Stimulated activated CD4-positive, alpha-beta T cell treated with anti-CD3 and anti-CD28 coated beads, Interleukin-4, amount 100 ng/mL, for 4 hours (primary cell): ENCODE results near the gene ANKS1B.

Experiments used
- DNase-seq, 2 experiments: peaks; one replicate each; pipeline ENCODE4 v3.0.0-alpha.2; 2020

ANKS1B gene

DNA sequence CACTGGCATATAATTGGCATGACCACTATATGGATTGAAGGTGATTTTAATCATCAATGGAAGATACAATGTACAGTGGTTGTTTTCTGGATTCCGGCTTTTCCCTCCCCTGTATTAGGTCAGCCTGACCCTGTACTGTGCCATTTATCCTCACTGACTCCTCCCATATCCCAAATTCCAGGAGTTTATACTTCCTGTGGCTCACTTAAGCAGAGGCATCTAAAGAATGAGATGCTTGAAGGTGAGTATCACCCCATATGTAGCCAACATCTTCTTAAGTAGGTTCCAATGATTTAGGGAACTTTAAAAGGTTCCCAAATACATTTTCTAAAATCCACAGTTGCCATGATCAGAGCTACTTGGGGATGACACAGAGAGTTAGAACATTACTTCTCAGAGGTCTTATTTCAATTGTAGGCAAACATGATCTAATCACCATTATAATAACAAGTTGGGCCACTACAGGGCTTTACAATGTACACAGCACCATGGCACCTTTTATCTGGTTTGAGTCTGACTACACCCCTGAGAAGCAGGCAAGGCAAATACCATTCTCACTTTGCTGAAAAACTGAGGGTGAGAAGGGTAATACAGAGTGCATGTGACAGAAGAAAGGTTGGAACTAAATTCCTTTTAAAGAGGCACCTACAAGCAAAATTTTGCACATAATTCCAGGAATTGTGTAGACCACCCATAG is 549.5 kb downstream of the ANKS1B start:
- no peak for DNase-seq

DNA sequence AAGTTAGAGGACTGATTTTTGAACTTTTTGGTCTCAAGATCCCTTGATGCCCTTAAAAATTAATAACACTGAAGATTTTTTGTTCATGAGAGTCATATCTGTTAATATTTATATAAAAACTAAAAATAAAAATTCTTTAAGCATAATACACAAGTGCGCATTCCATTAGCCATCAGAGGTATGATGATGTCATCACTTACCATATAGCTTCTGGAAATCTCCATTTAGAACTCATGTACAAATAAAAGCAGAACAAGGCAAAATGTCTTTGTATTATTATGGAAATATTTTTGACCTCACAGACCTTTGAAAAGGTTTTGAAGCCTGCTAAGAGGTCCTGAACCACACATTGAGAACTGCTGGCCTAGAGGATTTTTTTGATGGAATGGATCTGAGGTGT is 551.6 kb downstream of the ANKS1B start:
- DNase-seq: no peak

DNA sequence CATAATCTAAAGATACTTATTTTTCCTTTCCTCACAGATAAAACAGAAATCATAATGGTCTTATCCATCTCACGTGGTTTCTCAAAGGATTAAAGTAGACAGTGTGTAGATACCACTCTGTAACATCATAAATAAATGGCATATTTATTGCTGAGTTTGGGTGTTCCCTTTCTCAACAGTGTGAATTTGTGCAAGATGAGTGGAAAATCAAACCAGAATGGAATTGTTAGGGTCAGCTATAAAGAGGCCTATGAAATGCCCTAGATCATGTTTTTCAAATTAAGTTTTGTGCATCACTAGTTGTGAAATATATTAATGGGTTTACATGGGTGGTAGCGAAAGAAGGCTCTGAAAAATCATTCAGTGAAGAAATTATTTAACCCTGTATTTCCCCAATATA is 553.5 kb downstream of the ANKS1B start:
- no peak for DNase-seq

DNA sequence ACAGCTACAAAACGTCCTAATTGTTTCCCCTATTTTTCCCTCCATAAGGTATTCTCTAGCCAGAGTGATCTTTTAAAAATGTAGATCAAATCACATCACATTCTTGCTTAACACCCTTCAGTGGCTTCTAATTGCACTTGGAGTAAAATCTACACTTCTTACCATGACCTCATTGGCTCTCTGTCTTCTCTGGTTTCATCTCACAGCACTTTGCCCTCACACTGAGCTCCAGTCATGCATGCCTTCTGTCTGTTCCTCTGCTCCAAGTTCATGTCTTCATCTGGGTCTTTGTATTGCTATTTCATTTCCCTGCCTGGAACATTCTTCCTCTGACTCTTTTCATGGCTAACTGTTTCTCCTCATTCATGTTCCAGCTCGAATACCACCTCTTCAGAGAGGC is 557.6 kb downstream of the ANKS1B start:
- no peak for DNase-seq

DNA sequence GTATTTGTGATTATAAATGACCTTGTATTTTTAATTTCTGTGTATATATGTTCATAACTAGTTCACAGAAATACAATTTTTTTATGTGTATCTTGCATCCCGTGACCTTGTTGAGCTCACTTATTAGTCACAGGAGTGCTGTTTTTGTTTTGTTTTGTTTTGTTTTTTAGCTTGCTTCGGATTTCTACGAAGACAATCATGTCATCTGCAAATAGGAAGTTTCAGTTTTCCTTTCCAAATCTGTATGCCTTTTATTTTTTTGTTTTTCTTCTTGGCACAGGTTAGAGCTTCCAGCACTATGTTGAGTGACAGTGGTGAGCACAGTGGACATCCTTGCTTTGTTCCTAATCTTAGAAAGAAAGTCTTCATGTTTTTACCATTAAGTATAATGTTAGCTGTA is 566.4 kb downstream of the ANKS1B start:
- DNase-seq: no peak

DNA sequence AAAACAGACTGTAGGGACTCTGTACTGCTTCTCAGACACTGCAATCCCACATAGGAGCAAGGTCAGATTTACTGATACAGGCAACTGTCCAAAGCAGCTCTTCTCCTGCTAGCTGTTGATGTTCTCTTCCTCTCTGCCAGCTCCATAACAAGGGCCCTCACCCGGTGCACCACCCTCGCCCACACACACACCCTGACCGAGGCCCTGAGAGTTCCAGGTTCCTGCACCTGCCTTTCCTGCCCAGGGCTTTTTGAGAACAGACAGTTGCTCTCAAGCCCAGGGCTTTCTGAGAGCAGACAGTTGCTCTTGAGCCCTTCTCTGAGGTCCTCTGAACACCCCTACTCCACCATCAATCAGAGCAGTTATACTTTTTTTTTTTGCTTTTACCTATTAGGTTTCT is 571.0 kb downstream of the ANKS1B start:
- no peak for DNase-seq

DNA sequence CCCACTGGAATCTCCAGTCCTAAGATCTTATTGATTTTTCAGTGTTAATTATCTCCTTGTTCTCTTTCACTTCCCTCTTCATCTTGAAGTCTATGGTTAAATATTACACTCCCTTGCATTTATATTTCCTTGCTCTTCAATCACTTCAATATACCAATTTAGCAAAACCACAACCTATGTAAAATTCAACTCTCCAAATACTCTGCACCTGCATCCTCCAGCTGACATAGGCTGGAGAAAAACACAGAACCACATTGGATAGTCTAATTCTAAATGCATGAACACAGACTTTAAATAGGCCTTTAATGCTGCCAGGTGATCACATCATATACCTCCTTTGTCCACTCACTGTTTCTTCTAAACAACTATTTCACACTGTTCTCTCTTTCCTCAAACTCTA is 591.0 kb downstream of the ANKS1B start:
- DNase-seq: no peak

DNA sequence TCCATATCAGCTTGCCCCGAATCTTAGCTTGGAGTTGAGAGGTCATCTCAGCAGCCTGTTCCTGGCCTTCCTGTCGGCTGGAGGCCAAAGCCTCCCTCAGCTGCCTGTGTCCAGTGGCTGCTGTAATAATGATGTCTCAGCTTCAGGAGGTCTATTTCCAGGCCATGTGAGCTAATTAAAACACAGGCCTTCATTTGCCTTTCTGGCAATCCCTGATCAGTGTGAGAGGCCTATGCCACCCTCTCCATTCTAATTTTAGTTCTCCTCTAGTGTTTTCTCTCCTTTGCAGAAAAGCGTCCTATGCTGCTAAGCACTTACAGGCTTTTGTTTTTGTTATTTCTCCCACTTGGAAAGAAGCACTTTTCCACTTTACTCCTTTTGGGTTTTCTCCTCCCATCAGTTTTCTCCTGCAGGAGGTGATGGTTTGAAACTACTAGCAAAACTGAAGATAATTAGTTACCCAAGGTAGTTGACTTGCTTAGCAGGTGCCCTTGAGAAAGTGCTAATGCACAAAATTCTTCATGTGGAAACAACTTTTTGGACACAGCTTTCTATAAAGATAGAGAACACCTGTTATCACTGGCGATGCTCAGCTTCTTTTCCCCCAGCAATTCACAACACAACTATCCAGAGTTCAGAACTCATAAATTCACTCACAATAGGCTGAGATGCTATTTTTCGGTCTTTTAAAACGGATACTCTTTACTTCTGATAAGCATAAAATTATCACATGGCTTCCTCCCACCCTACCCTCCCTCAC is 592.5 kb downstream of the ANKS1B start:
- no peak for DNase-seq

DNA sequence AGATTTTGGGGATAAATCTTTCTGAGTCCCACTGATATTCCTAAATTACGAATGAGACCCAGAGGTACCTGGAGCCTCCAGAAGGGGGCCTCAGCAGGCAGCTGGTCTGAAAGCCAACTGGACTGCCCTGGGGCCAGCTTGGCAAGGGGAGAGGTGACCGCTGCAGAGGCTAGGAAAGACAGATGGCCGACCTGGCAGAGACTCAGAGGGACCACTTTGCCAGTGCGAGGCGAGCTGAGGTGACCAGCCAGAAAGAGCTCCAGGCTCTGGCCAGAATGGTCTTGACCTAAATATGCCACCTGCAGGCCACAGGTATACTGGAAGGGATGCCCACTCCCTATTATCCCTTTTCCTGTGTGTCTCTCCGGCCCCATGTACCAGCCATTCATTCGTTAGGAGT is 594.0 kb downstream of the ANKS1B start:
- DNase-seq: no peak

DNA sequence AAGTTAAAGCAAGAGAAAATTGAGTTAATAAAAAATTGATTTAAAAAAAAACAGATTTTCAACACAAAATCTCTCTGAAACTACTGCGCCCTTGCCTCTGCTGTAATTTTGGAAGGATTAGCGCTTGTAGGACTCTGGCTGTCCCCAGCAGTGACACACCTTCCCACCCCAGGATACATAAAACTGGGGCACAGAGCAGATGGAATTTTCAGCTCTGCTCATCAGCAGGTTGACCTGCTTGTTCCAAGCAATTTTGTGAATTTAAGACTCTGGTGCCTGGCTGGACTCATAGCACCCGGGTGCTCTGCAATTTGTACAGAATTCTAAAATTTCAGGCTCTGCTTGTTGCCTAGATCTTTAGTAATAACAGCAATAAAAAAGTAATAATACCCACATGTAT is 595.0 kb downstream of the ANKS1B start:
- no peak for DNase-seq

DNA sequence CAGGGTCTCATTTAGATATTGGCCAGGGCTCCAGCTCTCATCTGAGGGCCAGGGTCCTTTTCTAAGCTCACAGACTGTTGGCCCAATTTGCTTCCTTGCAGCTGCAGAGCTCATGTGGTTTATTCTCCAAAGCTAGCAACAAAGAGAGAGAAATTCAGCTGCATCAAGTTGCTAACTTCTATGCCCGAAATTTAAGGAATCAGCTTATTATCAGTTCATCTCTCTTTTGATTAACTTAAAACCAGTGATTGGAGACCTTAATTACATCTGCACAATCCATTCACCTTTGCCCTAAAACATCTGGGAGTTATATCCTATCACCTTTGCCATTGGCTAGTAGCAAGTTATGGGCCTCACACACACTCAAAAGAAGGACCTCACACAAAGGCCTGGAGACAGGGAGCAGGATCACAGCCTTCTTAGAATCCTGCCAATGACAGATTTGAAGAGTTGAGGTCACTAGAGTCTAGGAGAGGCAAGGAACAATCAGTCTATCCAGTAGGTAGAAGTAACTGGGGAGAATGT is 596.0 kb downstream of the ANKS1B start:
- no peak for DNase-seq

DNA sequence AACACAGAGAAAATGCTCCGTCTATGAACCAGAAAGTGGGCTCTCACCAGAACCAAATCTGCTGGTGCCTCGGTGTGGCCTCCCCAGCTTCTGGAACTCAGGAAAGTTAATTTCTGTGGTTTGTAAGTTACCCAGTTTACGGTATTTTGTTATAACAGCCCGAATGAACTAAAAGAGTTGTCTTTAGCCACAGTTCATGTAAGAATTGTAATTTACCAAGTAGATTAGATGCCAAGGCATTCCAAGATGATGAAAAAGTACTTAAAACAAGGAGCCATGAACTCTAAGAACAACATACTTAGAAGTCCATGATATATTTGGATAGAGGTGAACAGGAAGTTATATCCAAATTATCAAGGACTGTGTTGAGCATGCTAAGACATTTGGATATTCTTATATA is 597.1 kb downstream of the ANKS1B start:
- DNase-seq: no peak

DNA sequence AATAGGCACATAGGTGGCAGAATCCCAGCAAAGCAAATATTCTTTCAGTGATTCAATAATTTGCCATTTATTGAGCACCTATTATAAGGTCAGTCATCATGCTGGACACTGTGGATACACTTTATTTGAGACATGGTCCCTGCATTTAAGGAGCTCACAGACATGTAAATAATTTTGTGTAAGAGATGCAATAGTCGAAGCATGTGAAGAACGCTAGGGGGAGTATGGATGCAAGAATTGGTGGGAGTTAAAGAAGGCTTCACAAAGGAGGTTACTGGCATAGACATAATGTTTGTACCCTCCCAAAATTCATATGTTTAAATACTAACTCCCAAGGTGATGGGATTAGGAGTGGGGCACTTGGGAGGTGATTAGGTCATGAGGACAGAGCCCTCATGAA is 597.8 kb downstream of the ANKS1B start:
- DNase-seq: no peak

DNA sequence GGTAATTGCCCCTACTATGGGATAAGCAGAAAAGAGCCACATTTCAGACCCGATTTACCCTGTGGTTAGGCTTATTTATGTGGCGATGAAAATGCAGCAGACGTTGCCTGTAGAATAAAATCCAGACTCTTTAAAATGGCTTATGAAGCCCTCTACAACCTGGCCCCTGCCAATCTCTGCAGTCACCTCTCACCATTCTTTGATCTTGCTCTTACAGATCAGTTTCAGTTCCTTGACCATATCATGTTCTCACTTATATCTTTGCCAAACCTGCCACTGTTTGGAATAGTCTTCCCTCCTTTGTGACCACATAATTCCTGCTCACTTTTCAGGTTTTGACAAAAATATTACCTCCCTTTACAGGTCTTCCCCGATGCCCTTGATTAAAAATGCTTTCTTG is 601.5 kb downstream of the ANKS1B start:
- DNase-seq: no peak

DNA sequence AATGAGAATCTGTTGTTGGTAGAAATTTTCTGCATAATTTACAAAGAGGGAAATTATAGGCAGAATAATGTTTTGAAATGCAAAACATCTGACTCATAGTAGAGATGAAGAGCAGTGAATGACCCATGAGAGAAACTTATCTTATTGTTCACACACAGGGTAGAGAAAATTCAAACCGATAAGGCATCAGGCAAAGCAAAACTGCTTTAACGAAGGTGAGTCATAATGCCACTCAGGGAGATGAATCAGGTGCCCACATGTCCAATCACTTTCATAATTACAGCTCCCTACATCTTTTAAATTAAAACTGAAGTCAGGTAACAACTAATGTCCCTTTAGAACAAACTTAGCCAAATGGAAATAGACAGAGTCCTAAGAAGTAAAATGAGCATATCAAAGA is 602.7 kb downstream of the ANKS1B start:
- DNase-seq: no peak

DNA sequence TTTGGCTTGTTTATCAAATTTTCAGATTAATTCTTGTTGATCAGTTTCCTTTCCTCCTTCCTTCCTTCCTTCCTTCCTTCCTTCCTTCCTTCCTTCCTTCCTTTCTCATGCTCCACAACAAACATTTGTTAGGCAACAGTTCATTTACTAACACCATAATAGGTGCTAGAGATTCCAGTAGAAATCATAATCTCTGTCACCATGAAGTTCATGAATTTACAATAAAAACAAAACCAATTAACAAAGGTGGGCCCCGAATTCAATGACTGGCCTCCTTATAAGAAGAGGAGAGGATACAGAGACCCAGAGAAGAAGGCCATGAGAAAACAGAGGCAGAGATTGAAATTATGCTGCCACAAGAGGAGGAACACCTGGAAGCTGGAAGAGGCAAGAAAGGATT is 604.0 kb downstream of the ANKS1B start:
- no peak for DNase-seq

DNA sequence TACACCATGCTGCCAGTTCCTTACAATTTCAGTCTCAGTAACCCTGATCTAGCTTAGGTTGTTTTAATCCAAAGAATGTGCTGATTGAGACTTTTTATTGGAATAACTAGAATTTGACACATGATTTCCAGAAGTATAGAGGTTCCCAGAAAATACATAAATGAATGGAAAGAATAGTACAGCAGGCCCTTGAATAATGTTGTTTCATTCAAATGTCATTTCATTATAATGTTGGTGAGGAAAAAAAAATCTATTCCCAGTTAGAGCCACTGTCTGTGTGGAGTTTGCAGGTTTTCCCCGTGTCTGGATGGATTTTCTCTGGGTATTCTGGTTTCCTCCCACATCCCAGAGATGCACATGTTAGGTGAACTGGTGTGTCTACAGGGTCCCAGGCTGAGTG is 610.7 kb downstream of the ANKS1B start:
- no peak for DNase-seq

DNA sequence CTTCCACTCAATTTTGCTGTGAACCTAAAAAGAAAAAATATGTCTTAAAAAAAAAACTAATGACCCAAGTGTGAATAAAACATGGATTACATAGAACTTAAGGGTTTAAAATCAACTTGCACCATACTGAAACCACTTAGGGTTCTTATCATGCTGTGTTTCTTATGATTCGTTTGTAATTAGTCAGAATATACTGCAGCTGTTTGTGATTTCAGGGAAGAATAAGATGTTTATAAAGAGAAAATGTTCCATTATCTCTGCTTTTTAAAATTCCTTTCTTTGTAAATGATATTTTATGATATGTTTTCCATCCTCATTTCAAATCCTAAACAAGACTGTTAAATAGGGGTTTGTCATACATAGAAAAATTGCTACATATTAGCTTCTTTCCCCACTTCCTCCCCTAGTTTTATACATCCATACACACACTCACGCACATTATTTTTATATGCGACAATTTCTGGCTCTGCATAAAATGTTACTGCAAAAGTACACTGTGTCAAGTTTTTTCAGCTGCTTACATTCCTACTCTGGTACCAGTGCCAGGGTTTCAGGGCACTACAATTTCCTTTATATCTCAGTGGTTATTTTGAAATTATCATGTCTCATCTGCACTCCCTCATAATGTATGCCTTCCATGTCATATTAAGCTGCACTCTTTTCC is 612.3 kb downstream of the ANKS1B start:
- no peak for DNase-seq

DNA sequence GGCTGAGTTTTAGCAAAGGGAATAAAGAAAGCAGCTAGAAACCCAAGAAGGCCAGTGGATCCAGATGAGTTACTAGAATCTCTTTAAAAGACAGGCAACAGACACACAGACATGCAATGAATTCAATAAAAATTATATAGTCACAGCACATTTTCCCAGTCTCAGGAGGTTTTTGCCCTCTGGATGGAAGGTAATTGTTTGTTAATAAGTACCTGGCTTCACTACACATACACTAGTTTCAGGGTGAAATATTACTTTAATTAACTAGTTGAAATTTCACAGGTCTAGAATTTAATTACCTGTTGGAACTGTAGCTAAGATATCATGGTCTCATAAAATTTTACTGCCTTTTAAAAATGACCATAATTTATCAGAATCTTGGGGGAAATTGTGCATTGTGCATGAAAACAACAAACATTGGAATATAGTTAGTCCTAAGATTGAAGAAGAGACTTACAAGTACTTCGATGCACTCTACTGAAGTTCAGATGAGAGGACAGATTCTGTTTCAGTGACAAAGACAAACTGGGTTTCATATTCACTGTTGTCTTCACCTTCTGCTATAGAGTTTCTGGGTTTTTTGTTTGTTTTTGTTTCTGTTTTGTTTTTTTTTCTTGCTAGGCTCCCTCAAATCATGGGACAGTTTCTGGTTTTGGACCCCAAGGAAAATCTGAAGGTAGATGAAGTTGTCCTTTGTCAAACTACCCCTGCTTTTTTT is 614.2 kb downstream of the ANKS1B start:
- no peak for DNase-seq

DNA sequence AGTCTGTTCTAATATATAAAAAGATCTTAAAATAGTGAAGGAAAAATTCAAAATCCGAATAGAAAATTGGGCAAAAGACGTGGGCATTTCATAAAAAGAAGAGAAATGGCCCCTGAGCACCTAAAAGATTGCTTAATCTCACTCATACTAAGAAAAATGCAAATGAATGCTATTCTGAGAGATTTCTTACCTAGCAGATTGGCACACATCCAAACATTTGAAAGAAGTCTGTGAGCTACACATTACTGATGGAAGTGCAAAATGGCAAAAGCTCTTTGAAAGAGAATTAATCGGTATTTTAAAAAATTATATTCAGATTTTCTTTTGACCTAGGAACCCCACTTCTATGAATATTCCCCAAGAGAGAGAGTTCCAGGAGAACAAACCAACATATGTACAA is 617.6 kb downstream of the ANKS1B start:
- DNase-seq: no peak

DNA sequence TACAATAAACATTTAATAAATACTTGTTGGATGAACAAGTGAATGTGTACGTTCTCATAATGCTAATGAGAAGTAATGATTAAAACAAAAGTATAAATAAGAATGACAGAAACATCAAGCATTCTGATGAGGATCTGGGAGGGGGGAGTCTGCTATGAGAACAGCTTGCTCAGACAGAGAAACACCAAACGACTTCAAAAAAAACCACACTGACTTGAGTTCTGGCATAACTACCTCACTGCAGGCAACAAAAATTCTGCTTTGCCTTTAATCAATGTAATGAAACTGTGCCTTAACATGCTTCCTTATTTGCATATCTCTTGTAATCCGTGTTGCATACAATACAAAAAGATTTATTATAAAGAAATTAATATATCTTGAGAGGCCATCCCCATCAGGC is 632.5 kb downstream of the ANKS1B start:
- DNase-seq: no peak

DNA sequence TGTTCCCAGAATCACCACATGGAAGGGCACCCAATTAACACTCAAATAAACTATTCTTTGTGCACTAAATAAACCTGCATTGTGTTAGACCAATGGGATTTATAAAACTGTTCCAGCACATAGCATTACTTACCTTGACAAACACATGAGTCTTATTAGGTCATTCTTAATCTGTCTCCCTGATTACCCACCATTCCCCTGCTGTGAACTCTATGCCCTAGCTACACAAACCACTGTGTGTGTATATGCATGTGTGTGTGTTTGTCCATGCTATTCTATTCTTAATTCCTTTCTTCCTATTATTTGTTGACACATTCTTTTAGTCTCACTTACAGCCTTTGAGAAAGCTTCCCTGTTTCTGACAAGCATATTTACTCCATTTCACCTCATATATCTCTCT is 640.8 kb downstream of the ANKS1B start:
- DNase-seq: no peak

DNA sequence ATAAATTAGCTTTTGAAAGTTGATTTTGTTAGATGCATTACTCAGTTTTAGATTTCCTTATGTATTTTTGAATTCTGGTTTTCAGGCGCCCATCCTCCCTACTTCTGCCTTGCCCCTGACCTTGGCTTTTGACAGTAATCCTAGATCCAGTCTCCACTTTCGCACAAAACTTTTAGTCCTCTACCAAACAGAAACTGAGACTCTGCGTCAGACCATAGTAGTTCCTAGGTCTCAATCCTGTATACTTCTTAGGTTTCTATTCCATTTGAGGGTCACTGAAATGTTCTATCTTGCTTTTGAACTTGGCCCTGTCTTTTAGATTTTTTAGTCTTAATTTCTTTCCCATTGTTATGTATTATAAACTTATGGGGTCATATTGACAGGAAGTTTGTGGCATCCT is 645.1 kb downstream of the ANKS1B start:
- DNase-seq: no peak
